Smooth muscle cell (in vitro differentiated cells): ENCODE data around the gene GPD1L. TPM values are rescaled to one million over a fixed set of nuclear protein-coding genes. Genes with fewer than 3 reads are reported as not detected.

Experiments
- DNase-seq: peaks from one replicate; lab custom pipeline; 2025; ENCODE audit not compliant: unreplicated experiment; lab: John Stamatoyannopoulos, UW
- H2AFZ ChIP-seq: fragments of 200-600 bp; sonication (generic); 2 replicates; pipeline ENCODE4 v1.6.0; 2016; ENCODE audit warnings: antibody characterized with exemption, low read depth, mild to moderate bottlenecking
- H3F3A ChIP-seq: fragments of 200-600 bp; sonication (generic); 2 replicates; pipeline ENCODE4 v1.6.0; 2017; ENCODE audit warnings: antibody characterized with exemption, low read depth
- H3K27ac ChIP-seq: fragments of 200-600 bp; sonication (generic); 2 replicates; pipeline ENCODE4 v1.5.1; 2016; ENCODE audit warnings: low read depth, mild to moderate bottlenecking
- H3K27me3 ChIP-seq: fragments of 200-600 bp; sonication (generic); 2 replicates; pipeline ENCODE4 v1.6.1; 2016; ENCODE audit warnings: low read depth, mild to moderate bottlenecking
- H3K36me3 ChIP-seq: fragments of 200-600 bp; sonication (generic); 2 replicates; pipeline ENCODE4 v1.5.1; 2016; ENCODE audit warnings: low read depth
- H3K4me1 ChIP-seq: fragments of 200-600 bp; sonication (generic); 2 replicates; pipeline ENCODE4 v1.5.1; 2016; ENCODE audit warnings: low read depth
- H3K4me2 ChIP-seq: fragments of 200-600 bp; sonication (generic); 2 replicates; pipeline ENCODE4 v1.6.0; 2016; ENCODE audit warnings: mild to moderate bottlenecking
- H3K4me3 ChIP-seq: fragments of 200-600 bp; sonication (generic); 2 replicates; pipeline ENCODE4 v1.5.1; 2016; ENCODE audit warnings: mild to moderate bottlenecking
- H3K79me2 ChIP-seq: fragments of 200-600 bp; sonication (generic); 2 replicates; pipeline ENCODE4 v1.6.0; 2016; ENCODE audit warnings: low read depth, mild to moderate bottlenecking
- H3K9ac ChIP-seq: fragments of 200-600 bp; sonication (generic); 2 replicates; pipeline ENCODE4 v1.6.0; 2016; ENCODE audit warnings: low read depth
- H3K9me3 ChIP-seq: fragments of 200-600 bp; sonication (generic); replicated peaks from 2 replicates; pipeline ENCODE4 v1.5.1; 2016; ENCODE audit warnings: low read depth
- H4K20me1 ChIP-seq: fragments of 200-600 bp; sonication (generic); 2 replicates; pipeline ENCODE4 v1.6.0; 2016; ENCODE audit warnings: low read depth
- WGBS: methylation state at CpG from one replicate; pipeline ENCODE4 v1.1.7; 2016; ENCODE audit warnings: low lambda C conversion rate; 5-methylcytosine and 5-hydroxymethylcytosine counted together
- polyA plus RNA-seq: library from polyadenylated mRNA; unstranded; fragments of >200 nt; fragmentation: Nextera tagmentation; extraction: Ambion mirVana; gene quantifications from 2 replicates; pipeline ENCODE4 v1.2.1, GENCODE V29; 2016
- total RNA-seq: library from RNA; depleted of rRNA; stranded (reverse); fragments of >200 nt; gene quantifications from 2 replicates; pipeline ENCODE4 v1.2.3, GENCODE V29; 2014
- TF ChIP-seq, protein P1 (sequence below): fragments of 200-600 bp; sonication (generic); IDR thresholded peaks from 2 replicates; pipeline ENCODE4 v1.5.1; 2017; ENCODE audit warnings: borderline replicate concordance, mild to moderate bottlenecking, antibody characterized with exemption; ENCODE audit not compliant: insufficient read depth, poor library complexity, severe bottlenecking

Gene GPD1L
- total and polyA plus RNA-seq, 2 experiments from 2014 or later = 3.6 to 8.2 TPM

DNA sequence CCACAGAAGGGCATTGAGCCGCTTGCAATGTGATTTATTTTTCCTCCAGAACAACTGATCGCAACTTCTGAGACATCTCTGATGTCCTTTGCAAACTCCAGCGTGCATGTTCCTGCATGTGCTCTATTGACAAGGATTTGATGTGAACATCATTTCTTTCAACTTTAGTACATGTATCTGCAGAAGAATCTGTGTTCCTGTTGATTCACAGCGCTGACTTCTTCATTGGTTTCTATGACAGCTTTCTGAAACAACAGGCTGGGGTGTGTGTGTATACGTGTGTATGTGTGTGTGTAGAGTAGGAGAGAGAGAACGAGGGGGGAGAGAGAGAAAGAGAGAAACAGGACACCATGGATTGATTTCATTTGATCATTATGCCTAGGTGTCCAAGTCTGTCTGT, 75.4 kb downstream of the GPD1L start:
- Histone ChIP-seq H3K36me3 (no peaks in the 10 kb centered on the region), H3K4me3 (no peak overlapping the region), H3K9ac (no peak overlapping the region), H3K4me2 (no peak overlapping the region), H4K20me1 (no peaks in the 10 kb centered on the region), H3K4me1 (no peaks in the 10 kb centered on the region), H2AFZ (no peak overlapping the region), H3K27me3 (no peaks in the 10 kb centered on the region), H3K27ac (no peak overlapping the region), H3K79me2 (no peaks in the 10 kb centered on the region), H3F3A (no peaks in the 10 kb centered on the region), H3K9me3 (no peaks in the 10 kb centered on the region)
- TF ChIP-seq, protein P1, sequence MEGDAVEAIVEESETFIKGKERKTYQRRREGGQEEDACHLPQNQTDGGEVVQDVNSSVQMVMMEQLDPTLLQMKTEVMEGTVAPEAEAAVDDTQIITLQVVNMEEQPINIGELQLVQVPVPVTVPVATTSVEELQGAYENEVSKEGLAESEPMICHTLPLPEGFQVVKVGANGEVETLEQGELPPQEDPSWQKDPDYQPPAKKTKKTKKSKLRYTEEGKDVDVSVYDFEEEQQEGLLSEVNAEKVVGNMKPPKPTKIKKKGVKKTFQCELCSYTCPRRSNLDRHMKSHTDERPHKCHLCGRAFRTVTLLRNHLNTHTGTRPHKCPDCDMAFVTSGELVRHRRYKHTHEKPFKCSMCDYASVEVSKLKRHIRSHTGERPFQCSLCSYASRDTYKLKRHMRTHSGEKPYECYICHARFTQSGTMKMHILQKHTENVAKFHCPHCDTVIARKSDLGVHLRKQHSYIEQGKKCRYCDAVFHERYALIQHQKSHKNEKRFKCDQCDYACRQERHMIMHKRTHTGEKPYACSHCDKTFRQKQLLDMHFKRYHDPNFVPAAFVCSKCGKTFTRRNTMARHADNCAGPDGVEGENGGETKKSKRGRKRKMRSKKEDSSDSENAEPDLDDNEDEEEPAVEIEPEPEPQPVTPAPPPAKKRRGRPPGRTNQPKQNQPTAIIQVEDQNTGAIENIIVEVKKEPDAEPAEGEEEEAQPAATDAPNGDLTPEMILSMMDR = no peak
- no peak for DNase-seq
- 90% methylated on average over 6 of the region's 6 CpGs for WGBS

DNA sequence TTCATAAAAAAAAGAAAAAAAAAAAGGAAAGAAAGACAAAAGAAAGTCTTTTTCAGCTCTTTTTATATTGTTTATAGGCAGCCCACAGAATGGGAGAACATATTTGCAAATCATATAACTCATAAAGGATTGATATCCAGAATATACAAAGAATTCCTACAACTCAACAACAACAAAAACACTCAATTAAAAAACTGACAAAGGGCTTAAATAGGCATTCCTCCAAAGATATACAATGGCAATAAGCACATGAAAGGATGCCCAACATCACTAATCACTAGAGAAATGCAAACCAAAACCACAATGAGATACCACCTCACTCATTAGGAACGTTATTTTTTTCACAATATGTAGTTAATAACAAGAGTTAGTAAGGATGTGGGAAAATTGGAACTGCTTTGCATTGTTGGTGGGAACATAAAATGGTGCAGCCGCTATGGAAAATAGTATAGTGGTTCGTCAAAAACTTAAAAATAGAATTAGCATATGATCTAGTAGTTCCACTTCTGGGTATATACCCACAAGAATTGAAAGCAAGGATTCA, 77.8 kb downstream of the GPD1L start:
- no peaks in the 10 kb centered on the region for H4K20me1 ChIP-seq
- H3K4me1 ChIP-seq = no peaks in the 10 kb centered on the region
- H3K27me3 ChIP-seq = no peaks in the 10 kb centered on the region
- H3K9ac ChIP-seq = no peak overlapping the region
- TF ChIP-seq, protein P1 = no peak
- DNase-seq = no peak
- no peaks in the 10 kb centered on the region for H3F3A ChIP-seq
- no peaks in the 10 kb centered on the region for H3K79me2 ChIP-seq
- no peak overlapping the region for H3K27ac ChIP-seq
- H3K4me2 ChIP-seq = no peak overlapping the region
- H3K36me3 ChIP-seq = no peaks in the 10 kb centered on the region
- no peaks in the 10 kb centered on the region for H3K9me3 ChIP-seq
- no peak overlapping the region for H2AFZ ChIP-seq
- 71% methylated on average over 3 of the region's 3 CpGs for WGBS
- H3K4me3 ChIP-seq = no peak overlapping the region

DNA sequence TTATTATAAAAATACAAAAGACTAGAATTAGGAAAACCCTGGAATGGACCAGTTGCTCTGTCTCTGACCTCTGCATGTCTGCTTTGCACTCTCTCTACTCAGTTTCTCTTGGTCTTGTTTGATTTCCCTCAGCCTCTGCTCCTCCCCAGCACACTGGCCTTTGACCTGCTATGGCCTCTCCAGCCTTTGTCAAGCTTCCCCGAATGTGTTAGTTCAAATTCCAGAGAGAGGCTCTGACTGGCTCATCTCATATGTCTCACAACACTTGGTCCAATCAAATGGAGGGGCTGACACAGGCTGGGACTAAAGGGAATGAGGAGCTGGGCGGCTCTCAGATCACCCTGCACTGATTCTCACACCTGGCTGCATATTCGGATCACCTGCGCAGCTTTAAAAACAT, 79.7 kb downstream of the GPD1L start:
- no peaks in the 10 kb centered on the region for H3K27me3 ChIP-seq
- WGBS = 83% methylated on average over 4 of the region's 4 CpGs
- H3K9me3 ChIP-seq = no peaks in the 10 kb centered on the region
- no peak for DNase-seq
- H3F3A ChIP-seq = no peaks in the 10 kb centered on the region
- no peak overlapping the region for H3K4me3 ChIP-seq
- no peaks in the 10 kb centered on the region for H3K36me3 ChIP-seq
- H2AFZ ChIP-seq = no peak overlapping the region
- no peak overlapping the region for H3K9ac ChIP-seq
- H3K4me1 ChIP-seq = no peaks in the 10 kb centered on the region
- H3K4me2 ChIP-seq = no peak overlapping the region
- H4K20me1 ChIP-seq = no peaks in the 10 kb centered on the region
- H3K79me2 ChIP-seq = no peaks in the 10 kb centered on the region
- TF ChIP-seq, protein P1 = no peak
- no peak overlapping the region for H3K27ac ChIP-seq

DNA sequence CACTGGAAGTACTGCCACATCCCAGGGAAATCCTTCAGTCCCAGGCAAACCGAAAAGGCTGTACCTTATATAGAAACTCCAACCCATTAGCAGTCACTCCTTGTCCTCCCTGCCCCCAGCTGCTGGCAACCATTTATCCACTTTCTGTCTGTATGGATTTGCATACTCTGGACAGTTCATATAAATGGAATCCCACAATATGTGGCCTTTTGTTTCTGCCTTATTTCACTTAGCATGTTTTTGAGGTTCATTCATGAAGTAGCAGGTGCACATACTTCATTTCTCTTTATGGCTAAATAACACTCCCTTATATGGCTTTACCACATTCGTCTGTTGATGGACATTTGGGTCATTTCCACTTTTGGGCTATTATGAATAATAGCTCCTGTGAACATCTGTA, 80.5 kb downstream of the GPD1L start:
- H3K79me2 ChIP-seq = no peaks in the 10 kb centered on the region
- 77% methylated on average over 2 of the region's 2 CpGs for WGBS
- H3K36me3 ChIP-seq = no peaks in the 10 kb centered on the region
- no peaks in the 10 kb centered on the region for H3F3A ChIP-seq
- no peaks in the 10 kb centered on the region for H4K20me1 ChIP-seq
- no peaks in the 10 kb centered on the region for H3K4me1 ChIP-seq
- H3K4me3 ChIP-seq = no peak overlapping the region
- no peak overlapping the region for H3K9ac ChIP-seq
- H3K27ac ChIP-seq = no peak overlapping the region
- no peaks in the 10 kb centered on the region for H3K27me3 ChIP-seq
- H2AFZ ChIP-seq = no peak overlapping the region
- H3K4me2 ChIP-seq = no peak overlapping the region
- TF ChIP-seq, protein P1 = no peak
- H3K9me3 ChIP-seq = no peaks in the 10 kb centered on the region
- no peak for DNase-seq
